Measurements from ENCODE around the gene OR52N4. TPM values are rescaled to one million over a fixed set of nuclear protein-coding genes. Genes with fewer than 3 reads are reported as not detected.

The OR52N4 gene
- total RNA-seq, 1 experiment from 2014 or later, result not detected

GRCh38 chr11:5791165-5791564, 37.1 kb downstream of the OR52N4 start, which contains the start of gene OR52N1:
TSS of gene OR52N1 (minus strand) at chr11:5791265. CDS start at chr11:5788816, 2,449 bp downstream.
- ChIA-PET POLR2A (no interaction called here), CTCF (no interaction called here), RAD21 (ENCODE audit: low non-redundant PET in 1 of 2, low total read pairs in 2 of 2, uncharacterized antibody in 2 of 2, unreplicated experiment in 2 of 2) (no interaction called here)
- Histone ChIP-seq H2AFZ (ENCODE audit: low read depth, low read length, poor library complexity, severe bottlenecking) (no peak within 1 kb of the TSS), H3K79me2 (ENCODE audit: insufficient read depth, low read length) (no peaks in the 10 kb centered on the region), H3K36me3 (ENCODE audit: control insufficient read depth in 1 of 2, insufficient read depth in 2 of 2, low read length in 2 of 2) (no peaks in the 10 kb centered on the region), H3K9ac (ENCODE audit: low read length) (no peak within 1 kb of the TSS), H3K9me3 (ENCODE audit: control insufficient read depth in 1 of 2, insufficient read depth in 1 of 2, low read depth in 1 of 2, low read length in 2 of 2) (no peaks in the 10 kb centered on the region), H3K9me2 (ENCODE audit: insufficient read depth) (no peaks in the 10 kb centered on the region), H3K27ac (ENCODE audit: low read depth, low read length) (no peak within 1 kb of the TSS), H3K4me2 (ENCODE audit: low read length) (no peak within 1 kb of the TSS), H4K20me1 (ENCODE audit: insufficient read depth) (no peaks in the 10 kb centered on the region), H3K27me3 (ENCODE audit: insufficient read depth, low read length) (peaks cover 29% of the 10 kb centered on the region), H3K4me3 (replicated peaks in 1 of 2; ENCODE audit: low read depth in 1 of 2, low read length in 2 of 2) (no peak within 1 kb of the TSS), H3K4me1 (ENCODE audit: control insufficient read depth in 1 of 2, insufficient read depth in 2 of 2, low read length in 2 of 2) (no peaks in the 10 kb centered on the region)
- intact Hi-C loops (cut with micrococcal nuclease), result loop anchor here (2.0 kb wide), 1 partner anchor 34 kb away; no protein-coding TSS in a partner anchor
- DNase-seq (ENCODE audit: low read depth, low spot score) (no peak), ATAC-seq (no peak)
- no peak for TF ChIP-seq POLR2A (IDR thresholded peaks at IDR 0.05; ENCODE audit: borderline replicate concordance, extremely low read depth, insufficient read depth, insufficient read length)
- no peak for TF ChIP-seq ZNF274 (IDR thresholded peaks at IDR 0.05; ENCODE audit: low read depth, low read length)
- no peak for TF ChIP-seq JUND (IDR thresholded peaks at IDR 0.05)
- no peak for TF ChIP-seq SIN3A (IDR thresholded peaks at IDR 0.05; ENCODE audit: low read depth)
- no peak for TF ChIP-seq CBX3 (IDR thresholded peaks at IDR 0.05; ENCODE audit: low read depth)
- no peak for TF ChIP-seq EGR1 (IDR thresholded peaks at IDR 0.05; ENCODE audit: low read depth)
- no peak for TF ChIP-seq POLR2AphosphoS5 (IDR thresholded peaks at IDR 0.05; ENCODE audit: low read depth, low read length)
- no peak for TF ChIP-seq CEBPB (IDR thresholded peaks at IDR 0.05; ENCODE audit: low read depth)
- BruUV-seq (replicated peaks), result no TSS peak

- Histone ChIP-seq H4K20me1 (ENCODE audit: insufficient read depth) (no peaks in the 10 kb centered on the region), H3K27me3 (ENCODE audit: insufficient read depth, low read length) (peaks cover 53% of the 10 kb centered on the region), H3K4me1 (ENCODE audit: control insufficient read depth in 1 of 2, insufficient read depth in 2 of 2, low read length in 2 of 2) (no peaks in the 10 kb centered on the region), H3K79me2 (ENCODE audit: insufficient read depth, low read length) (no peaks in the 10 kb centered on the region), H3K27ac (ENCODE audit: low read depth, low read length) (no peak overlapping the region), H3K4me3 (replicated peaks in 1 of 2; ENCODE audit: low read depth in 1 of 2, low read length in 2 of 2) (no peak overlapping the region), H2AFZ (ENCODE audit: low read depth, low read length, poor library complexity, severe bottlenecking) (no peak overlapping the region), H3K9ac (ENCODE audit: low read length) (no peak overlapping the region), H3K36me3 (ENCODE audit: control insufficient read depth in 1 of 2, insufficient read depth in 2 of 2, low read length in 2 of 2) (no peaks in the 10 kb centered on the region), H3K4me2 (ENCODE audit: low read length) (no peak overlapping the region), H3K9me2 (ENCODE audit: insufficient read depth) (no peaks in the 10 kb centered on the region), H3K9me3 (ENCODE audit: control insufficient read depth in 1 of 2, insufficient read depth in 1 of 2, low read depth in 1 of 2, low read length in 2 of 2) (no peaks in the 10 kb centered on the region)
- DNase-seq (ENCODE audit: low read depth, low spot score) (no peak), ATAC-seq (no peak)
- BruUV-seq (replicated peaks), result no TSS peak
- intact Hi-C loops (cut with micrococcal nuclease), result loop anchor here (5.0 kb wide), 1 partner anchor 54 kb away; no protein-coding TSS in a partner anchor
- TF ChIP-seq FOSL1 (IDR thresholded peaks at IDR 0.05; ENCODE audit: low read depth), result no peak
- TF ChIP-seq ELF1 (IDR thresholded peaks at IDR 0.05; ENCODE audit: borderline replicate concordance, low read depth), result no peak
- TF ChIP-seq CBX3 (IDR thresholded peaks at IDR 0.05; ENCODE audit: low read depth), result no peak
- no peak for TF ChIP-seq ZNF274 (IDR thresholded peaks at IDR 0.05; ENCODE audit: low read depth, low read length)
- TF ChIP-seq POLR2AphosphoS5 (IDR thresholded peaks at IDR 0.05; ENCODE audit: low read depth, low read length), result no peak
- TF ChIP-seq JUND (IDR thresholded peaks at IDR 0.05), result no peak
- no peak for TF ChIP-seq EZH2phosphoT487 (IDR thresholded peaks at IDR 0.05; ENCODE audit: borderline replicate concordance)
- no peak for TF ChIP-seq POLR2A (IDR thresholded peaks at IDR 0.05; ENCODE audit: borderline replicate concordance, extremely low read depth, insufficient read depth, insufficient read length)
- no peak for TF ChIP-seq REST (IDR thresholded peaks at IDR 0.05; ENCODE audit: low read depth)
- no peak for TF ChIP-seq YY1 (IDR thresholded peaks at IDR 0.05; ENCODE audit: extremely low read depth, insufficient replicate concordance, low read depth, low read length)
- TF ChIP-seq SP1 (IDR thresholded peaks at IDR 0.05; ENCODE audit: low read depth), result no peak
- TF ChIP-seq EZH2 (IDR thresholded peaks at IDR 0.05), result no peak
- no peak for TF ChIP-seq ATF3 (IDR thresholded peaks at IDR 0.05)
- no peak for TF ChIP-seq RAD21 (IDR thresholded peaks at IDR 0.05; ENCODE audit: low read depth)
- no peak for TF ChIP-seq SIN3A (IDR thresholded peaks at IDR 0.05; ENCODE audit: low read depth)
- POLR2A ChIA-PET, result no interaction called here
- RAD21 ChIA-PET (ENCODE audit: low non-redundant PET in 1 of 2, low total read pairs in 2 of 2, uncharacterized antibody in 2 of 2, unreplicated experiment in 2 of 2), result no interaction called here
- CTCF ChIA-PET, result interaction anchor here (1.0 kb wide), 1 partner anchor 8 kb away, joined by 3 read pairs; no protein-coding TSS in a partner anchor
Measured at GRCh38 chr11:5796541-5796940, 42.5 kb downstream of the OR52N4 start.
